Measurements from ENCODE around the gene MOV10.

DNA sequence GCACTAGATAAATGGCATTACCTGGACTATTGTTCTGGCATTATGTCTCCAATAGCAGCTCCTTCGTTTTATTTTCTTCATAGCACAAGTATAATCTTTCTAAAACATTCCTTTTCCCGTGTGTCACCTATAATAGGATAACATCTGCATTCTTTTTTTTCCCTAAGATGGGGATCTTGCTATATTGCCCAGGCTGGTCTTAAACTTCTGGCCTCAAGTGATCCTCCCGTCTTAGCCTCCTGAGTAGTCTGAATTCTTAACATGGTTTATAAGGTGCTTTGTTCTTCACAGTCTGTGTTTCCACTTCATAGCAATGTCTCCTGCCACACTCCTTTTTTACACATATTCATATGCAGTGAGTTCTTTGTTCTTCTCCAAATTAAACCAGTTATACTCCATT, 8.6 kb upstream of the MOV10 start:
- TF ChIP-seq PHF8 (conservative IDR thresholded peaks at IDR 0.05; ENCODE audit: low read depth, low read length) (no peak), CTCF (IDR thresholded peaks at IDR 0.05; ENCODE audit: control extremely low read depth in 1 of 3, insufficient read depth in 1 of 3, low read depth in 1 of 3, low read length in 3 of 3) (no peak), NRF1 (IDR thresholded peaks at IDR 0.05; ENCODE audit: low read depth, low read length) (no peak), CREB1 (IDR thresholded peaks at IDR 0.05) (no peak), KDM1A (IDR thresholded peaks at IDR 0.05; ENCODE audit: borderline replicate concordance, low read length) (no peak), TAF1 (IDR thresholded peaks at IDR 0.05; ENCODE audit: low read depth, low read length) (no peak), TBP (IDR thresholded peaks at IDR 0.05; ENCODE audit: low read depth, low read length) (no peak), POLR2A (IDR thresholded peaks at IDR 0.05; ENCODE audit: control extremely low read depth in 1 of 2, low read depth in 2 of 2, low read length in 2 of 2) (no peak), POLR2AphosphoS5 (IDR thresholded peaks at IDR 0.05; ENCODE audit: low read depth, low read length) (no peak), RFX5 (IDR thresholded peaks at IDR 0.05; ENCODE audit: borderline replicate concordance, low read depth, low read length) (no peak), ZNF274 (IDR thresholded peaks at IDR 0.05; ENCODE audit: borderline replicate concordance, extremely low read depth, low read length) (no peak), EP300 (IDR thresholded peaks at IDR 0.05; ENCODE audit: borderline replicate concordance in 1 of 2, low read depth in 2 of 2, low read length in 2 of 2) (no peak)
- TF ChIP-seq, protein P1, sequence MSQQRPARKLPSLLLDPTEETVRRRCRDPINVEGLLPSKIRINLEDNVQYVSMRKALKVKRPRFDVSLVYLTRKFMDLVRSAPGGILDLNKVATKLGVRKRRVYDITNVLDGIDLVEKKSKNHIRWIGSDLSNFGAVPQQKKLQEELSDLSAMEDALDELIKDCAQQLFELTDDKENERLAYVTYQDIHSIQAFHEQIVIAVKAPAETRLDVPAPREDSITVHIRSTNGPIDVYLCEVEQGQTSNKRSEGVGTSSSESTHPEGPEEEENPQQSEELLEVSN (IDR thresholded peaks at IDR 0.05), result no peak
